GM19023 (cell line): ENCODE results near the gene BCL6.
"Not testable (repeated sequence)": the region's sequence is repeated elsewhere in the genome, so short reads cannot be mapped to it uniquely, and the experiment has no call there.

Experiments used
- ATAC-seq: cut with Tn5 transposase; IDR thresholded peaks from one replicate; pipeline ENCODE4 v1.9.1; 2021; ENCODE audit warnings: mild to moderate bottlenecking, moderate library complexity; ENCODE audit not compliant: unreplicated experiment

The BCL6 gene

GRCh38 chr3:187681756-187682155 is 63.5 kb downstream of the BCL6 start:
- ATAC-seq = not testable (repeated sequence)

GRCh38 chr3:187679638-187680396 is 65.5 kb downstream of the BCL6 start:
- no peak for ATAC-seq

- ATAC-seq = no peak
These were observed 66.5 kb downstream of the BCL6 start for GRCh38 chr3:187678726-187679268.

GRCh38 chr3:187677604-187678003 is 67.7 kb downstream of the BCL6 start:
- ATAC-seq = no peak

GRCh38 chr3:187673012-187673411 is 72.3 kb downstream of the BCL6 start:
- ATAC-seq = no peak
